ES-I3 (cell line): Measurements from ENCODE around the gene RPTOR.

ENCODE experiments used
- H3K36me3 ChIP-seq: 2 replicates; pipeline ENCODE4 v1.6.1; 2013; ENCODE audit warnings: mild to moderate bottlenecking, low read length, control low read depth, moderate library complexity; ENCODE audit not compliant: insufficient read depth
- H3K4me1 ChIP-seq: 2 replicates; pipeline ENCODE4 v1.6.1; 2013; ENCODE audit warnings: mild to moderate bottlenecking, control low read depth, low read length; ENCODE audit not compliant: insufficient read depth
- H3K9ac ChIP-seq: 2 replicates; pipeline ENCODE4 v1.6.1; 2013; ENCODE audit warnings: low read depth, mild to moderate bottlenecking, low read length, moderate library complexity
- H3K9me3 ChIP-seq: 2 replicates; pipeline ENCODE4 v1.6.1; 2013; ENCODE audit warnings: mild to moderate bottlenecking, low read length, moderate library complexity; ENCODE audit not compliant: control insufficient read depth, insufficient read depth

Gene RPTOR

GRCh38 chr17:80702315-80703141, 157.9 kb downstream of the RPTOR start:
- Histone ChIP-seq H3K9me3 (no peaks in the 10 kb centered on the region), H3K9ac (no peak overlapping the region), H3K4me1 (peaks cover 15% of the 10 kb centered on the region), H3K36me3 (no peaks in the 10 kb centered on the region)

DNA sequence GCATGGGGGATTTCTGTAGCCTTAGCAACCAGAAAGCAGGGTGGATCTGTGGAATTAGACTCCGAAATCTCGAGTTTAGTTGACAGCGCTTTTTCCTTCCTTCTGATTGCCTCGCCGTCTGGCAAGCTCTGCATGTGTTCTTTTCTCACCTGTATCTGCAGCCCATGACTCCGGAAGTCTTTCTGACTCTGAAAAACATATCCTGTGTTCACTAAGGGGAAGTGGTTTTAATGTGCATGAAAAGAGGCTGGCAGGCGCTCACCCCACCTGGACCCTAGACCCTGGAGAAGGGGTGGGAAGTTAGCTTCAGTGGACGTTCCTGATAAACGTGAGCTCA, 158.5 kb downstream of the RPTOR start:
- Histone ChIP-seq H3K9me3 (no peaks in the 10 kb centered on the region), H3K36me3 (no peaks in the 10 kb centered on the region), H3K4me1 (peaks cover 15% of the 10 kb centered on the region), H3K9ac (no peak overlapping the region)

GRCh38 chr17:80704381-80704819, 159.8 kb downstream of the RPTOR start:
- H3K9ac ChIP-seq: no peak overlapping the region
- H3K4me1 ChIP-seq: peaks cover 15% of the 10 kb centered on the region
- H3K36me3 ChIP-seq: no peaks in the 10 kb centered on the region
- H3K9me3 ChIP-seq: no peaks in the 10 kb centered on the region

- no peaks in the 10 kb centered on the region for H3K36me3 ChIP-seq
- H3K4me1 ChIP-seq: peaks cover 15% of the 10 kb centered on the region
- H3K9me3 ChIP-seq: no peaks in the 10 kb centered on the region
- H3K9ac ChIP-seq: no peak overlapping the region
Measured at GRCh38 chr17:80704894-80705293, 160.3 kb downstream of the RPTOR start.

GRCh38 chr17:80705988-80706387, 161.3 kb downstream of the RPTOR start:
- H3K4me1 ChIP-seq: peaks cover 15% of the 10 kb centered on the region
- no peaks in the 10 kb centered on the region for H3K36me3 ChIP-seq
- no peaks in the 10 kb centered on the region for H3K9me3 ChIP-seq
- H3K9ac ChIP-seq: no peak overlapping the region

GRCh38 chr17:80706463-80706867, 161.8 kb downstream of the RPTOR start:
- peaks cover 15% of the 10 kb centered on the region for H3K4me1 ChIP-seq
- H3K36me3 ChIP-seq: no peaks in the 10 kb centered on the region
- H3K9ac ChIP-seq: no peak overlapping the region

GRCh38 chr17:80708480-80708879, 163.8 kb downstream of the RPTOR start:
- Histone ChIP-seq H3K4me1 (peaks cover 15% of the 10 kb centered on the region), H3K9me3 (no peaks in the 10 kb centered on the region), H3K36me3 (no peaks in the 10 kb centered on the region), H3K9ac (no peak overlapping the region)

More at GRCh38 chr17:80706463-80706867, 161.8 kb downstream of the RPTOR start:
- no peaks in the 10 kb centered on the region for H3K9me3 ChIP-seq

GRCh38 chr17:80709090-80709695, 164.6 kb downstream of the RPTOR start:
- Histone ChIP-seq H3K9ac (no peak overlapping the region), H3K4me1 (peaks cover 15% of the 10 kb centered on the region), H3K9me3 (no peaks in the 10 kb centered on the region), H3K36me3 (no peaks in the 10 kb centered on the region)

DNA sequence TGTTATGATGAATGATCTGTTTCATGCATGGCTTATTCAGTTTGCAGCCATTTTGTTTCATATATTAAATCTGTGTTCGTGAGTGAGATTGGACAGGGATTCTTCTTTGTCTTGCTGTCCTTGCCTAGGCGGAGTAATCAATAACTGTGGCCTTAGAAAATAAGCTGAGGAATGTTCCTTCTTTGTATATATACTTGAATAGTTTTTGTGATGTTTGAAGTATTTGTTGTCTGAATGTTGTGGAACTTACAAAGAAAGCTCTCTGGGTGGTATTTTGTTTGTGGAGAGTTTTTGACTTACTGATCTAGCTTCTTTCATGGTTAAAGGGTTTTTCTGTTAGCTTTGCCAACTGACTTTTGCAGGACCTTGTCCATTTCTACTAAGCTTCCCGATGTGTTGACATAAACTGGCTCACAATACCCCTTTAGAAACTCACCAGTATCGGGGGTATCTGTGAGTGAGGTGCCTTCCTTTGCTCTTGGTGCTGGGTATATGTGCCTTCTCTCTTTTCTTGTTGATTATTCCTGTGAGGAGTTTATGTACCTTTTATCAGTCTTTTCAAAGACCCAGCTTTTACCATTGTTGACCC, 166.2 kb downstream of the RPTOR start:
- peaks cover 15% of the 10 kb centered on the region for H3K4me1 ChIP-seq
- H3K9ac ChIP-seq: no peak overlapping the region
- H3K9me3 ChIP-seq: no peaks in the 10 kb centered on the region
- H3K36me3 ChIP-seq: no peaks in the 10 kb centered on the region

DNA sequence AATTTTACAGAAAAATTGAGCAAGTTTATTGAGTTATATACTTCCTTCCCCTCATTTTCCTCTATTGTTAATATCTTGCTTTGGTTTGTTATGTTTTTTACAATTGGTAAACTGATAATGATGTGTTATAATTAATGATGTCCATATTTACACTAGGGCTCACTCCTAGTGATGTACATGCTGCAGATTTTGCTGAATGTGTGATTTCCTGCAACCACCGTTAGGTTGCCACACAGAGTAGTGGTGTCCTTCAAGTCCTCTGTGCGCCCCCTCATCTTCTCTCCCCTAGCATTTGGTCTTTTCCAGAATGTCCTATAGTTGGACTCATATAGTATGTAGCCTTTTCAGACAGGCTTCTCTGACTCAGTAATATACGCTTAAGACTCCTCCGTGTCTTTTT, 167.5 kb downstream of the RPTOR start:
- H3K4me1 ChIP-seq: peaks cover 4% of the 10 kb centered on the region; the same call in 1 of the 2 replicates
- no peaks in the 10 kb centered on the region for H3K36me3 ChIP-seq
- no peak overlapping the region for H3K9ac ChIP-seq
- H3K9me3 ChIP-seq: no peaks in the 10 kb centered on the region

DNA sequence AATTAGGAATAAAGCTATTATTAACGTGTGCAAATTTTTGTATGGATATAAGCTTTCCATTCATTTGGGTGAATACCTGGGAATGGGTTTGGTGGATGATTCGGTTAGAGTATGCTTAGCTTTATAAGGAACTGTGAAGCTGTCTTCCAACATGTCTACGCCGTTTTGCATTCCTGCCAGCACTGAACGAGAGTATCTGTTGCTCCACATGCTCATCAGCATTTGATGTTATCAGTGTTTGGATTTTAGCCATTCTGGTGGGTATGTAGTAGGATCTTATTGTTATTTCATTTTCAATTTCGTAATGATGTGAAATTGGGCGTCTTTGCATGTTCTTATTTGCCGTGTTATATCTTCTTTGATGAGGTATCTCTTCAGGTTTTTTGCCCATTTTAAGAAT, 168.0 kb downstream of the RPTOR start:
- H3K4me1 ChIP-seq: peaks cover 5% of the 10 kb centered on the region; the same call in 1 of the 2 replicates
- H3K9me3 ChIP-seq: no peaks in the 10 kb centered on the region
- no peak overlapping the region for H3K9ac ChIP-seq
- no peaks in the 10 kb centered on the region for H3K36me3 ChIP-seq

DNA sequence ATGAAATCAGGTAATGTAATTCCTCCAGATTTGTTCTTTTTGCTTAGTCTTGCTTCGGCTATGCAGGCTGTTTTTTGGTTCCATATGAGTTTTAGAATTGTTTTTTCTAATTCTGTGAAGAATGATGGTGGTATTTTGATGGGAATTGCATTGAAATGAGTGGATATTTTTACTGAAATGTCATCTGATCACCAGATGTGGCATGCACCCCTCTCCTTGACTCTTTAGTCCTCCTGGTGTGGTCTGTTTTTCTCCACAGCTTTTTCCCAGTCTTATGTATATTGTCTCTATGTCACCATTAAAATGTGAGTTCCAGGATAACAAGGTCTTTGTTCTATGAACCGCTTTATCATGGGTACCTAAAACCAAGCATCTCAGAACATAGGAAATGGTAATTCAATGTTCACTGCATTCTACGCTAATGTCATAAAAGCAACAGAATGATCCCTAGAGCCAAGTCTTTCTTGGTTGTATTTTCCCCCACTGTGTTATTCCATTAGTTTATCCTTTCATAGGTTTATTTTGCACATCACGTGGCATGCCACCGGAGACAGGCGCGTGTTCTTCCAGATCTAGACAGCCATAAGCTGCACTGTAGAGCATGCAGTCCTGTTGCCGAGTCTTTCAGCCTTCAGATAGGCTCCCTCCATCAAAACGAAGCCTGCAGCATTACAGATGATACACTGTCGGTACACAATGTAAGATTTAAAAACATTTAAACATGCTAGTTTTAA, 172.5 kb downstream of the RPTOR start:
- Histone ChIP-seq H3K4me1 (peaks cover 13% of the 10 kb centered on the region), H3K9ac (no peak overlapping the region)

GRCh38 chr17:80717720-80718083, 173.1 kb downstream of the RPTOR start:
- peaks cover 13% of the 10 kb centered on the region for H3K4me1 ChIP-seq
- no peaks in the 10 kb centered on the region for H3K9me3 ChIP-seq
- H3K36me3 ChIP-seq: no peaks in the 10 kb centered on the region
- no peak overlapping the region for H3K9ac ChIP-seq

More for the DNA sequence above, 172.5 kb downstream of the RPTOR start:
- Histone ChIP-seq H3K36me3 (no peaks in the 10 kb centered on the region), H3K9me3 (no peaks in the 10 kb centered on the region)

GRCh38 chr17:80718428-80718827, 173.8 kb downstream of the RPTOR start:
- Histone ChIP-seq H3K9me3 (no peaks in the 10 kb centered on the region), H3K36me3 (no peaks in the 10 kb centered on the region), H3K4me1 (peaks cover 13% of the 10 kb centered on the region), H3K9ac (no peak overlapping the region)
